Measurements from ENCODE around the gene KRT36.

GRCh38 chr17:41504246-41504977 is 14.7 kb upstream of the KRT36 start:
- TF ChIP-seq, protein P1, sequence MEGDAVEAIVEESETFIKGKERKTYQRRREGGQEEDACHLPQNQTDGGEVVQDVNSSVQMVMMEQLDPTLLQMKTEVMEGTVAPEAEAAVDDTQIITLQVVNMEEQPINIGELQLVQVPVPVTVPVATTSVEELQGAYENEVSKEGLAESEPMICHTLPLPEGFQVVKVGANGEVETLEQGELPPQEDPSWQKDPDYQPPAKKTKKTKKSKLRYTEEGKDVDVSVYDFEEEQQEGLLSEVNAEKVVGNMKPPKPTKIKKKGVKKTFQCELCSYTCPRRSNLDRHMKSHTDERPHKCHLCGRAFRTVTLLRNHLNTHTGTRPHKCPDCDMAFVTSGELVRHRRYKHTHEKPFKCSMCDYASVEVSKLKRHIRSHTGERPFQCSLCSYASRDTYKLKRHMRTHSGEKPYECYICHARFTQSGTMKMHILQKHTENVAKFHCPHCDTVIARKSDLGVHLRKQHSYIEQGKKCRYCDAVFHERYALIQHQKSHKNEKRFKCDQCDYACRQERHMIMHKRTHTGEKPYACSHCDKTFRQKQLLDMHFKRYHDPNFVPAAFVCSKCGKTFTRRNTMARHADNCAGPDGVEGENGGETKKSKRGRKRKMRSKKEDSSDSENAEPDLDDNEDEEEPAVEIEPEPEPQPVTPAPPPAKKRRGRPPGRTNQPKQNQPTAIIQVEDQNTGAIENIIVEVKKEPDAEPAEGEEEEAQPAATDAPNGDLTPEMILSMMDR (IDR thresholded peaks at IDR 0.05) = no peak
- TF ChIP-seq POLR2A (IDR thresholded peaks at IDR 0.05) = no peak
